HG02763 (cell line): ENCODE results near the gene WDR20.
"Not testable (repeated sequence)": the region's sequence is repeated elsewhere in the genome, so short reads cannot be mapped to it uniquely, and the experiment has no call there.

Source experiments
- ATAC-seq: cut with Tn5 transposase; IDR thresholded peaks from one replicate; pipeline ENCODE4 v1.9.1; 2021; ENCODE audit warnings: mild to moderate bottlenecking, moderate library complexity; ENCODE audit not compliant: unreplicated experiment

Gene WDR20

DNA sequence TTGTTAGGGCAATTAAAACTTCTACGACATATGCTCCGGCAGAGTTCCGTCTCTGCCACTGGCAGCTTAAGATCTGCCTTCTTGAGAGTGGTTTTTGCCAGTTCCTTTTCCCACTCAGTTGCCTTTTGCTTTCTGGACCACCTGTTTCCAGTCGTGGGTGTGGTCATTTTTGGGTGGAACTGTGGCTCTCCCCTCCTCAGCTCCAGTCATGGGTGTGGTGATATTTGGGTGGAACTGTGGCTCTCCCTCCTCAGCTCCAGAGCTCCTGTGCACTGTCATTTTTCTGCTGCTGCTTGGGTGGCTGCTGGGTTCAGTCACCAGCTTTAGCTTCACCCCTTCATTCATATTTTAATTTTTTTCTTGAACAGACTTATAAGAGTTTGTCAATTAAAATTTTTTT is 25.3 kb downstream of the WDR20 start:
- ATAC-seq: no peak

DNA sequence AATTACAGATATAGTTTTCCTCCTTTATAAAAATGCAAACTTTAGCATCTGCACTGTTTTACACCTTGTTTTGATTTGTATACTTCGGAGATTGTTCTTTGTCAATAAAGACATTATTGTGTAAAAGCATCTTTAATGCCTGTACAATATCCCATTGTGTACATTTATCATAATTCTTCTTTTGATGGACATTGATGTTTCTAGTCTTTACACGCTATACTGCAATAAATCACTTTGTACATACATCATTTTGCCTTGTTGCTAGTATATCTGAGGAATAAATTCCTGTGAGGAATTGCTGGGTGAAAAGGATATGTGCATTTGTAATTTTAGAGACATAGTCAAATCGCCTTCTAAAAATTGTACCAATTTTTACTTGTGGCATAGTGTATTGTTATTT is 30.4 kb downstream of the WDR20 start:
- ATAC-seq: no peak

DNA sequence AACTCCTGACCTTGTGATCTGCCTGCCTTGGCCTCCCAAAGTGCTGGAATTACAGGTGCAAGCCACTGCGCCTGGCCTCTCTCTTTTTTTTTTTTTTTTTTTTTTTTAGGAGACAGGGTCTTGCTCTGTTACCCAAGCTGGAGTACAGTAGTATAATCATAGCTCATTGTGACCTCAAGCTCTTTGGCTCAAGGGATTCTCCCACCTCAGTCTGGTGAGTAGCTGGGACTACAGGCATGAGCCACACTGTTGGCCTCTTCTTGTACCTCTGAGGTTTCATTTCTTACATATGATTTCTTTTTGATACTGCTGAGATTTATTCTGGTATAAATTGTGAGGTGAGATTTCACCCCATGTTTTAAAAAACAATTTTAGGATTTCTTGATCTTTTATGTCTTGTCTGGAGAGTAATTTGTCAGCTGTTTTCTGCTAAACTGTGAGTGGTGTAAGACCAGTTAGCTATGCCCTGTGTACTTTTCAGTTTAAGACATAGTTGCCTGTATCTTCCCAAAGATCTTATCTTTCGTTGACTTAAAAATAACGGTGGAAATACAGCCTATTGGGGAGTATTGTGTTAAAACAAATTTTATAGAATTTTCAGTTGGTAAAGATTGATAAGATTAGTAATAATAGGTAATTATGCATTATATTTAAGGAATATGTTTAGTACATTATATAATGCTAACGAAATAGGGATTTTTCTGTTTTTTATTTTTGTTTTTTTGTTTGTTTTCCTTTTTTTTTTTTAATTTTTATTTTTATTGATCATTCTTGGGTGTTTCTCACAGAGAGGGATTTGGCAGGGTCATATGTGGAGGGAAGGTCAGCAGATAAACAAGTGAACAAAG is 31.7 kb downstream of the WDR20 start:
- no peak for ATAC-seq

DNA sequence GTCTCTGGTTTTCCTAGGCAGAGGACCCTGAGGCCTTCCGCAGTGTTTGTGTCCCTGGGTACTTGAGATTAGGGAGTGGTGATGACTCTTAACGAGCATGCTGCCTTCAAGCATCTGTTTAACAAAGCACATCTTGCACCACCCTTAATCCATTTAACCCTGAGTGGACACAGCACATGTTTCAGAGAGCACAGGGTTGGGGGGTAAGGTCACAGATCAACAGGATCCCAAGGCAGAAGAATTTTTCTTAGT is 32.2 kb downstream of the WDR20 start:
- ATAC-seq: not testable (repeated sequence)

DNA sequence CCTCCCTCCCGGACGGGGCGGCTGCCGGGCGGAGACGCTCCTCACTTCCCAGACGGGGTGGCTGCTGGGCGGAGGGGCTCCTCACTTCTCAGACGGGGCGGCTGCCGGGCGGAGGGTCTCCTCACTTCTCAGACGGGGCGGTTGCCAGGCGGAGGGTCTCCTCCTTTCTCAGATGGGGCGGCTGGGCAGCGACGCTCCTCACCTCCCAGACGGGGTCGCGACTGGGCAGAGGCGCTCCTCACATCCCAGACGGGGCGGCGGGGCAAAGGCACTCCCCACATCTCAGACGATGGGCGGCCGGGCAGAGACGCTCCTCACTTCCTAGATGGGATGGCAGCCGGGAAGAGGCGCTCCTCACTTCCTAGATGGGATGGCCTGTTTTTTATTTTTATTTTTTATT is 33.0 kb downstream of the WDR20 start:
- ATAC-seq: not testable (repeated sequence)

DNA sequence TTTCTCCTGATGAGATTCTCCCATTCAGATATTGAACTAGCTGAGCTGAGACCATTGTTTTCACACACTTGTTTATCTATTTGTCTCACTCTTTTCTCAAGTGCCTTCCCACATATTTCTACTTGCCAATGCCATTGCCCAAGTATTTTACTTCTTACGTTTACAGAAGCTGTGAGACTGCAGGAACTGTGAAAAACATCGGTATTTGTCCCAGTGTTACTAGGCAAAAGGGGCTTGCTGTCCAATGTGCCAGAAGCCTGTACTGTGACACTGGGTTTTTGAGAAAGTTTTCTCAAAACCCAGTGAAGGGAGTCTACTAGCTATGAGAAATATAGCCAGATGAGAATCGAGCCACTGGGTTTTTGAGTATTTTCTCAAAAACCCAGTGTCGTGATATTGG is 37.5 kb downstream of the WDR20 start:
- ATAC-seq: no peak

DNA sequence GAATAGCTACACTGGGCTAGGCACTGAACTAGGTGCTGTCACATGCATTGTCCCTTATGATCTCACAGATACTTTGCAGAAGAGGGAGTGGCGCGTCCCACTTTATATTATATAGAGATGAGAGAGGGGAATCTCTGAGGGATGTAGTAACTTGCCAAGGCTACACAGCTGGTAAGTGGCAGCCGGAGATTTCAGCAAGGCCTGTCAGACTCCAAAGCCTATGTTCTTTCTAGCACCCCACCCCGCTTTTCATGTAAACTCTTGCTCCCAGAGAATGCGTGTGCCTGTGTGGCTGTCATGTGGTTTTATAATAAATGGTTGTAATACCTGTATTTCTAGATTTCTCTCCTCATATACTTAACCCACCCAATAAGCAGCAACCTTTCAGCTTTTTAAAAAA is 39.1 kb downstream of the WDR20 start:
- no peak for ATAC-seq

DNA sequence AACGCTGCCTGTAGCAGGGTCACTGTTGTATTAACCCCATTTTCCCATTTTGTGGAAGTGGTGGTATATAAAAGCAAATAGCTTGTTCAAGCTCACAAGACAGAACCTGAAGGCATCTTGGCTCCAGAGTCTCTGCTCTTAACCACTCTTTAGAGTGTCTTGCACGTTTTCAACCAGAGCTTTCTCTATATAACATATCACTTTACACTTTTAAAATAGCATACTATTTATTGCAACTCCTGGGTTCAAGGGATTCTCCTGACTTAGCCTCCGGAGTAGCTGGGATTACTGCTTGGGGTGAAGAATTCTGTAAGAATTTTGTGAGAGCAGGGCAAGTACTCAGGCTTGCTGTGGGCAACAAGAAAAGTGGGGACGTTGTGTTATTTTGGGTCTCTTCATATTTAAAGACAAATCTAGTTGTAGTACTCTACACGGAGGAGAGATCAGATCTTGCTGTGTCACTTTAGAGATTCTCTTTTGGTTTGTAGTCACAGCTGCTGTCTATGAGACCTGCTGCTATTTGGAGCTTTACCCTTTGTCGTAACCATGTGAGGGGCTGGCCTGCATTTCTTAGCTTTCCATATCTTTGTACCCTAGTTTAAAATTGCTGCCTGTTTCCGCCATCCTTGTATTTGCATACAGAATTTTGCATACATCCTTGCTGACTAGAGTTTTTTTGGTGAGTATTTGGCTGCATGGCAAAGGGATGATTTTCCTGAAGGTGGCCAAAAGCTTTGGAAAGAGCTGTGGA is 40.7 kb downstream of the WDR20 start:
- no peak for ATAC-seq

DNA sequence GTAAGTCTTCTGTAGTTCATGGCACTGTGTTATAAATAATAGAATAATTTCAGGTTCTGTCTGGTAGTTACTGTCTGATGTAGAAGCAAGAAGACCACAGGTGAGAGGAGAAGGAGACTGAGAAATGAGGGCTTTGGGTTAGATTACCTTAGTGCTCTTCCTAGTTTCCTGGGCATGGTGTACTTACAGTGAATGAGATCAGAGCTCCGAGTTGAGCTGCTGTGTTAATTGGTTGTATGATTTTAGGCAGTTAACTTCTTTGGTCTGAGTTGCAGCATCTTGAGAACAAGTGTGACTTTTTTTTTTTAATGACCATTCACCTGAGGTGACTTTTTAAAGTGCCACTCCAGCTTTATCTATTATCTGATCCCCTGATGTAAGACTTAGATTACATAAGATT is 41.5 kb downstream of the WDR20 start:
- no peak for ATAC-seq

DNA sequence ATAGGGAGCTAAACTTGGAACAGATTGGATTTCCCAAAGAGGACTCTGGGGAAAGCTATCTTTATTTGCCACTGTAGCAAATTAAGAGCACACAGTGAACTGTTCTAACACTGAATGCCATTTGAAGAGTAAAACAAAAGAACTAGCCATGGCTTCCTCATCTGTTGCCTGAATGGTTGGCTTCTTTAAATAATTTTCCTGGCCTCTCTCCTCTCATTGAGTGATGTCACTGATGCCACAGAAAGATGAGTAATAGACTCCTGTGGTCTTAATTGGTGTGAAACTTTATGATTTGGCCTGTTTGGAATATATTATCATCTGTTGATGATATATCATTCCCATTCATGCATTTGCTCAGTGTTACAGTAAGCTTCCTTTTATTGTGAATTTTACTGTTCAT is 42.5 kb downstream of the WDR20 start:
- ATAC-seq: no peak

DNA sequence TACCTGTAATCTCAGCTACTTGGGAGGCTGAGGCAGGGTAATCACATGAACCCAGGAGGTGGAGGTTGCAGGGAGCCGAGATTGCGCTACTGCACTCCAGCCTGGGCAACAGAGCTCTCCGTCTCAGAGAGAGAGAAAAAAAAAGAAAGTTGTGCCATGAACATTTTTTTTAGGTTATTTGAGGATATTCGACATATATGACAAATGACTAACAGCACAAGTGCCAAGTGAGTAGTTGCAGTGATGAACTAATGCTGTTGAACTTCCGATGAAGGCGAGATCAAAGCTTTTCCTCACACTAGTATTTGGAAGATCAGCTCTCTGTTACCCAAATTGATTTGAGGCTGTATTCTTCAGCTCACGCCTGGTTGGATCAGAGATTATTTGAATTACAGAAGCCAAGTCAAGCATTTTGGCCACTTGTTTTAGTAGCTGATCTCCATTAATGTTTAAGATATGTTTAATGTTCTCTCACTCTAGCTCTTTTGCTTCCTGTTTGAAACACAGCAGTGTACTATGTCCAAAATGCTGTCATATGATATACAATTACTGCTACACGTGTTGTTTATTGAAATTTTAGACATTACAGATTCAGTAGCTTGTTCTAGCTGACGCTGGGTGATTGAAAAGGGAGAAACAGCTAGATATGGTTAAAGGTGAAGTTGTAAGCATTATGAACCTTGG is 43.4 kb downstream of the WDR20 start:
- ATAC-seq: no peak

DNA sequence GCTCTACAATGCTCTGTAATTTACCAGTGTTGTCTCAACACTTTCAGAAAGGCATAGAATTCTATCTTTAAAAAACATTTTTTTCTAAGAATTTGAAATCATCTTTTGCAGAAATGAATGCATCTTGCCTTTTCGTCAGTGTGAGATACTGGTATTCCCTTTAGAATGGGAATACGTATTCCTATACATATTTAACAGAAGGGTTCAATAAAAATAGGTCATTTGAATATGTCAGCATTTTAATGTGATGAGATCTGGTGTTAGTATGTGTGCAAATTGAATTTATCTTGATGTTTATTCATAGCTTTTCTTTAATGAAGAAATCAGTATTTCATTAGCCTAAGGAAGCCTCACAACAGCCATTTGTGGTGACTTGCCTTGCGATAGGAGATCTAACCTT is 44.2 kb downstream of the WDR20 start:
- no peak for ATAC-seq

DNA sequence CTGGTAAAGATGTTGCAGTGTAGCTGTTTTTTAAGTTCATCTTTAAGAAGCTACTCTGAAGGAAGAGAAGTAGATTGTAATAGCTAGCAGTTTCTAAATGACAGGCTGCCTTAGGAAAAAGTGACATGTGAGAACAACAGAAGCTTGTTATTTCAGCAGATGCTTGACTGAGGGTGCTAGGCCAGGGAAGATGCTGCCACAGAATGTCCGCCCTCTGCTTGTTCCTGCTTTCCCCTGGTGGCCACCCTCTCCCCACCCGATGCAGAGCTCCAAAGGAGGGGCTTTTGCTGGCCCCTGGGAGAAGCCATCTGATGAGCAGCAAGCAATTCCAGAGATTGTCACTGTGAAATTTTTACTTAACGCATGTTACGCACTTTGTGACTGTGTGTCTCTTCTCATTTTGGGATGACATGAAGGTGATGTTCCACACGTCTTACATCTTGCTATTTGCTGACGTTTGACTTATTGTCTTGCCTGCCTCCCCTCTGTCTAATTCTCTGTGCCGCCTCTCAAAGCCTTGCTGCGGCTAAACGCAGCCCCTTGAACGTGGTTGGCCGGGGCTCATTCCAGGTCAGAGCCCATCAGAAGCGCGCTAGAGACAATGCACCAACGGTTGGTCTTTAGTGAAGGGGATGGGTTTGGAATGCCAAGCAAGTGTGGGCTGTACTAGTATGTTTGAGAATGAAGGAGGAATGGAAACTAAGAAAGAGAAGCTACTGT is 44.8 kb downstream of the WDR20 start:
- ATAC-seq: no peak

DNA sequence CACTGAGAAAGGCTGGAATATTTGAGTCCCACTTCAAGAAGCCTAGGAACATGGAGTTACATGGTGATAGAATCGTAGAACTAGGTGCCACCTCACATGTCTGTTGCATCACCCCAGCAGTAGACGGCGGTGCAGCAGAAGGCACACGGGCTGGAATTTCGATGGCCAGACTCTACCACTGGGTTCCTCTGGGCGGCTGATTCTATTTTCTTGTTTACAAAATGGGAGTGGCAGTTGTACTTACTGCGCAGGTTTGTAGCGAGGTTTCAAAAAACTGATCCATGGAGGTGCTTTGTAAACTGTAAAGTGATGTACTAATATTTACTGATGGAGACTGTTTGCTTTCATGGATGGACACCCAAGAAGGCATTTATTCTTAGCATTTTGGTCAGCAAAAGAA is 45.7 kb downstream of the WDR20 start:
- ATAC-seq: no peak

DNA sequence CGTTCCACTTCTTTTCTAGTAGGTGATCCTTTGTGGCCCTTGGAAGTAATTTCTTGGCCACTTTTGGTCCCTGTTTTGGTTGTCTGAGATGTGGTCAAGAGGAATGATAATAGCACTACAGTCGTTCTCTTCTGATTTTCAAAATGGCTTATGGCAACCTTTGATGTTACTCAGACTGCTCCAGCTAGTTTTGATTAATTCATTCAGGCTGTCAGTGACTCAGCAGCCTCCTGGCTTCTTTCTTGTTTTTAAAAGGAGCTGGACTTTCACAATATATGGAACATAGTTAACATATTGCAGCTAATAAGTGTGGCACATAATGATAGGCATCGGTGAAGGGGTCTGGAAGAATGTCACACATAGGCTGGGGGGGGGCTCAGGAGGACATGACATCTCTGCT is 47.3 kb downstream of the WDR20 start:
- ATAC-seq: no peak

DNA sequence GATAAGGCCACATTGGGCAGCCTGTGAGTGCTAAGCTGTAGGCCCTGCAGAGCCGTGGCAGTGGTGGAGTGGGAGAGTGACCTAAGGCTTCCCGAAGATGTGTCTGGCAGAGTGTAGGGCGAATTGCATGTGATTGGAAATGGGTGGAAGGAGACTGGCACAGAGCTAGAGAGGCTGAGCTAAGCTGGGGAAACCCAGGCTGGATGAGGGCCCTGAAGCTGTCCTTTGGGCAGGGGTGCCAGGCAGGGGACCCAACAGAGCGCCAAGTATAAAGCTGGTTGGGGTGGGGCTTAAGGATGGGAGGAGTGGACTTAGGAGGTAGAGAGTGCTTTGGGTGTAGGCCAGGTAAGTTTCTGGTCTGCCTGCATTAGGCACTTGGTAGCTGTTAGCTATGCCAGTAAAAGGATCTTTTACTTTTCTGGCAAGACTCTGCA is 47.9 kb downstream of the WDR20 start:
- no peak for ATAC-seq

DNA sequence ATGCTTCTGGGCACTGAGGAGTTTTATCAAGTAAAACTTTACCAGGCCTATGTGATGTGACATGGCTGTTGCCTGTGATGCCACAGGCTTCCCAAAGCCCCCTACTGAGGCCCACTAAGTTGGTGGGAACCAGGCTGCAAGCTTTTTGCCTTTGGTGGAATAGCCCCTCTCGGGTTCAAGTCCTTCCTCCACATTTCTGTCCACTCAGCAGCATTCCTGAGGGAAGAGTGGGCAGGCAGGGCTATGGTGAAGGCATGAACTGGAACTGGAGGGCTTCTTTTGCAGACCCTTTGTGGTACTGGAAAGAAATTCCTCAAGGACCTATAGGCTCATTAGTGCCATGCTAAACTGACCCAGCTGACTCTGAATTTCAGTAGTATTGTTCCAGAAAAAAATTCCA is 48.5 kb downstream of the WDR20 start:
- ATAC-seq: no peak

DNA sequence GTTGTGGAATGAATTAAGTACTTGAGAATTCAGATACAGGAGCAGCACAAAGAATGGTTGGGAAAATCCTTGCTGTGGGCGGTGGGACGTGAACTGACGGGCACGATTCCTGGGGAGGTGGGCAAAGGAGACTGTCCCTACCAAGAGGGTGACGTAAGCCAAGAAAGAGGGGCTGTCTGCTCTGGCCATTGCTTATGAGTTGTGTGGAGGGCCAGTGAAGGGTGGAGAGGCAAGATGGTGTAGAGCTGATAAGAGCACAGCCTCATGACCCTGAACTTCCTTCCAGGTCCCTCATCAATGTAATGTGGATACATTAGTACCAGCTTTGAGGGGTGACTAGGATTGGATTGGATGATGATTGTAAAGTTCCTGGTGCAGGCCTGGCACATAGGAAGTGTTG is 50.2 kb downstream of the WDR20 start:
- no peak for ATAC-seq

DNA sequence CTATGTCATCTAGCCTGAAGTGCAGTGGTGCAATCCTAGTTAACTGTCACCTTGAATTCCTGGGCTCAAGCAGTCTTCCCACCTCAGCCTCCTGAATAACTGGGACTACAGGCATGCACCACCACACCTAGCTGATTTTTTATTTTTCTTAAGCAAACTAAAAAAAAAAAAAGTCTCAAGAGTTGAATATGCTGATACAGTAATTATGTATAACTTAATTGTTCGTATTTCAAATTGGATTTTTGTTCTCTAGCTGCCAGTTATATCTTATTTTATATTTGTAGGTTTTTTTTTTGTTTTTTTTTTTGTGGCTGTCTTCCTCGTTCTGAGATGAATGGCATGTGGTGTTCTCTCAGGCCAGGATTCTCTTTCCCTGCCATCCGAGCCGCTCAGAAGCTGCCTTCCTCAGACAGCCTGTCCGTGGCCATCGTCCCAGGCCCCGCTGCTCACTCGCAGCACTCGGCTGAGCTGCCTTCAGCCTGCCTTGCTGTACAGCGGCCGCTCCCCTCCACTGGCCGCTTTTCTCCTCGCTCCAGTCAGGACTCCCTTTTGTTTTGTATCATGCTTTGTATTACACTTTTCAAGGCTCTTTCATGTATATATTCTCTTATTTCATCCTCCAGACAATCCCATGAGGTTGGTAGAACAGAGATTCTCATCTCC is 53.3 kb downstream of the WDR20 start:
- no peak for ATAC-seq

DNA sequence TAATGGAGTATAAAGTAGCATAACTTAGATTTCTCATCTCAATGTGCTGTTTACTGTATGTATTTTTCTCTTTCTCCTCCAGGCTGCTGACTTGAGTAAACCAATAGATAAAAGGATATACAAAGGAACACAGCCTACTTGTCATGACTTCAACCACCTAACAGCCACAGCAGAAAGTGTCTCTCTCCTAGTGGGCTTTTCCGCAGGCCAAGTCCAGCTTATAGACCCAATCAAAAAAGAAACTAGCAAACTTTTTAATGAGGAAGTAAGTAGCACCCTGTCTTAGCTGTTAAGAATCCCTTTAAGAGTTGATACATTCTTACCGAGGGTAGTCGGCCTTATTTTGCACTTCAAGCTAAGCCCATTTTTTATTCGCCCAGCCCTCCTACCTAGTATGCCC is 55.2 kb downstream of the WDR20 start:
- no peak for ATAC-seq

DNA sequence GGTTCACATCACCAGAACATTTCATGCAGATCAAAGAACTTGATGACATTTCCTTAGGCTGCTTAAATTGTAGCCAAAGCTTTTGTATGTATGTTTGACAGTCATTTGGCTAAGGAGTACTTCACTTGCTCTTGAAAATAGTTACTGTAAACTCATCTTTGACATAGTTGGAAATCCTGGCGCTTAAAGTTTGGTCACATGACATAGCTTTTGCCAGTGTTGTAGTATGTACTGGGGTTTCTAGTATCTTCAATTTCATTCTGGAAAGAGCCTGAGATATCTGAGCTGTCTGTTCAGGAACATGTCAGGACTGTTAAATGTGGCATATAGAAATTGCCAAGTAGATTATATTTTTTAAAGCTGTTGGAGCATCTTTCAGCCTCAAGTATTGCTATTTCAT is 55.7 kb downstream of the WDR20 start:
- ATAC-seq: no peak
